GM12878 (cell line): ENCODE data around the gene GAMT. TPM values are rescaled to one million over a fixed set of nuclear protein-coding genes. Genes with fewer than 3 reads are reported as not detected.
A peak's percentile ranks its signal among the peaks of the same experiment; 100 is the strongest.

Source experiments
- CBX5 ChIP-seq: sonication (generic); IDR thresholded peaks from 2 replicates; pipeline ENCODE4 v1.6.1; 2016; ENCODE audit warnings: low read depth, moderate library complexity, mild to moderate bottlenecking, inconsistent platforms
- EGR1 ChIP-seq, 2 experiments: IDR thresholded peaks; 1 replicate in 1 of 2; 2 replicates in 1 of 2; pipeline ENCODE4 v1.6.1; 2011 to 2012; ENCODE audit warnings: low read depth in 2 of 2, low read length in 2 of 2, borderline replicate concordance in 1 of 2, mild to moderate bottlenecking in 1 of 2, moderate library complexity in 1 of 2
- HDGF ChIP-seq: fragments of 450-650 bp; IDR thresholded peaks from 2 replicates; pipeline ENCODE4 v1.6.1; 2016; ENCODE audit warnings: antibody characterized with exemption
- IKZF2 ChIP-seq, 2 experiments: fragments of 450-650 bp; IDR thresholded peaks; 2 replicates each; pipeline ENCODE4 v1.6.1; 2017; ENCODE audit warnings: mild to moderate bottlenecking in 2 of 2, moderate library complexity in 2 of 2
- KDM1A ChIP-seq: fragments of 200-600 bp; sonication (generic); IDR thresholded peaks from 2 replicates; pipeline ENCODE4 v1.6.1; 2016; ENCODE audit warnings: borderline replicate concordance
- MYC ChIP-seq: IDR thresholded peaks from 2 replicates; pipeline ENCODE4 v1.6.1; 2011; ENCODE audit warnings: mild to moderate bottlenecking, low read length, moderate library complexity, inconsistent platforms; ENCODE audit not compliant: insufficient read depth, insufficient replicate concordance, insufficient read length, severe bottlenecking
- NR2F1 ChIP-seq: fragments of 450-650 bp; conservative IDR thresholded peaks from 2 replicates; pipeline ENCODE4 v1.6.1; 2017; ENCODE audit warnings: mild to moderate bottlenecking
- NRF1 ChIP-seq: conservative IDR thresholded peaks from 2 replicates; pipeline ENCODE4 v1.6.1; 2011; ENCODE audit warnings: mild to moderate bottlenecking, low read depth, low read length, improper control_type of control experiment
- TCF12 ChIP-seq: IDR thresholded peaks from 2 replicates; pipeline ENCODE4 v1.6.1; 2011; ENCODE audit warnings: low read depth, mild to moderate bottlenecking, low read length
- TCF7 ChIP-seq: IDR thresholded peaks from 2 replicates; pipeline ENCODE4 v1.6.1; 2014; ENCODE audit warnings: antibody characterized with exemption, borderline replicate concordance
- ZNF622 ChIP-seq: fragments of 450-650 bp; IDR thresholded peaks from 2 replicates; pipeline ENCODE4 v1.6.1; 2017; ENCODE audit warnings: mild to moderate bottlenecking, inconsistent platforms
- polyA plus RNA-seq, 11 experiments: library from polyadenylated mRNA; depleted of rRNA in 4 of 11; unstranded in 6 of 11; stranded (reverse) in 5 of 11; fragments of >200 nt; fragmentation: Nextera tagmentation in 4 of 11; fragmentation: Illumina TruSeq in 1 of 11; extraction: Ambion mirVana in 4 of 11; extraction: Trizol in 1 of 11; gene quantifications; 1 replicate in 1 of 11; 2 replicates in 10 of 11; pipeline versions ENCODE4 v1.2.1 to v1.2.3, GENCODE V29; 2011 to 2016; ENCODE audit warnings: inconsistent platforms in 2 of 11, missing spikeins in 2 of 11, low read depth in 1 of 11
- total RNA-seq, 4 experiments: library from RNA; depleted of rRNA in 3 of 4; stranded (reverse); fragments of >200 nt in 3 of 4; fragmentation: Illumina TruSeq in 1 of 4; extraction: Trizol in 1 of 4; gene quantifications; 2 replicates each; pipeline versions ENCODE4 v1.2.1 to v1.2.3, GENCODE V29; 2013 to 2021
- TF ChIP-seq, protein P1 (sequence below): IDR thresholded peaks from 2 replicates; pipeline ENCODE4 v1.6.1; 2011; ENCODE audit warnings: borderline replicate concordance, low read depth, mild to moderate bottlenecking, moderate library complexity, low read length; ENCODE audit not compliant: insufficient read depth, poor library complexity, severe bottlenecking
- TF ChIP-seq, protein P2 (sequence below): fragments of 450-650 bp; IDR thresholded peaks from 2 replicates; pipeline ENCODE4 v1.6.1; 2017; ENCODE audit warnings: low read depth, mild to moderate bottlenecking, moderate library complexity

GAMT gene
- total and polyA plus RNA-seq, 10 of the 15 experiments (the other 5 are each of a cell fraction or from before 2014, with no cell fraction given), result 1.6 to 131 (median 38.8) TPM

DNA sequence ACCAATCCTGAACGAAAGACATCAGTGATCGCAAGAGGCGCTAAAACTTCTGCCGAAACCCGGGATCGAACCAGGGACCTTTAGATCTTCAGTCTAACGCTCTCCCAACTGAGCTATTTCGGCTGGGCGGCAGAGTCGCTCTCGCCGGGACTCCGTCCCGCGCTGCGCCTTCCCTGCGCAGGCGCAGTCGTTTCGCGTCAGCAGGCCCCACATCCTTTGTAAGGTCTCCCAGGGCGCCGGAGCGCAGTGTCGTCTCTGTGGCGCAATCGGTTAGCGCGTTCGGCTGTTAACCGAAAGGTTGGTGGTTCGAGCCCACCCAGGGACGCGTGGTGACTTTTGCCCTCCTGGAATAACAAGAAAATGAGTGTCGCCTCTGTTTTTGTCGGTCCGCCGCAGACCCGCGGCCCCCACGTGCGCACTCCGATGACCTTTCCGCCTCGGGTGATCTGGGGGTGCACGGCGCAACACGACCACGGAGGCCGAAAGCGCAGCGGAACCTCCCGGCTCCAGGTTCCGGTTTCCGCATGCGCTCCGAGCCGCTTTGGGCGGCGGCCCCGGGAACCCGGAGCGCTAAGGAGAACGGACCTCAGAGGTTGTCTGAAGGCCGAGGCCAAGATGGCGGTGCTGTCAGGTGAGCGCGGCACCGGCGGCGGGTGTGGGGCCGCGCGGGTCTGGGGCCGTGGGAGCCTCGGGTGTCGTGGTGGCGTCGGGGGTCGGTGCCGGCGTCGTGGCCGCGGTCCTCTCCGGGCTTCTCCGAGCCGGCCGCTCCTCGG is 17.8 kb downstream of the GAMT start, which contains the start of gene NDUFS7 (continued):
- TF ChIP-seq TCF12 (peak; percentile 74; the same call in 1 of the 2 replicates), NRF1 (peak; percentile 63), ZNF622 (no peak), EGR1 (IDR thresholded peaks at IDR 0.05; ENCODE audit: borderline replicate concordance in 1 of 2, low read depth in 2 of 2, low read length in 2 of 2) (peak; percentile 53 to 81), HDGF (no peak), CBX5 (peak; percentile 96), TCF7 (no peak; the same call in none of the 2 replicates), MYC (no peak), NR2F1 (peak; percentile 98), KDM1A (no peak), IKZF2 (IDR thresholded peaks at IDR 0.05) (peak; percentile 44 to 89; a peak in 3 of 4 replicates)
- TF ChIP-seq, protein P1, sequence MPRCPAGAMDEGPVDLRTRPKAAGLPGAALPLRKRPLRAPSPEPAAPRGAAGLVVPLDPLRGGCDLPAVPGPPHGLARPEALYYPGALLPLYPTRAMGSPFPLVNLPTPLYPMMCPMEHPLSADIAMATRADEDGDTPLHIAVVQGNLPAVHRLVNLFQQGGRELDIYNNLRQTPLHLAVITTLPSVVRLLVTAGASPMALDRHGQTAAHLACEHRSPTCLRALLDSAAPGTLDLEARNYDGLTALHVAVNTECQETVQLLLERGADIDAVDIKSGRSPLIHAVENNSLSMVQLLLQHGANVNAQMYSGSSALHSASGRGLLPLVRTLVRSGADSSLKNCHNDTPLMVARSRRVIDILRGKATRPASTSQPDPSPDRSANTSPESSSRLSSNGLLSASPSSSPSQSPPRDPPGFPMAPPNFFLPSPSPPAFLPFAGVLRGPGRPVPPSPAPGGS, result peak; percentile 22
- TF ChIP-seq, protein P2, sequence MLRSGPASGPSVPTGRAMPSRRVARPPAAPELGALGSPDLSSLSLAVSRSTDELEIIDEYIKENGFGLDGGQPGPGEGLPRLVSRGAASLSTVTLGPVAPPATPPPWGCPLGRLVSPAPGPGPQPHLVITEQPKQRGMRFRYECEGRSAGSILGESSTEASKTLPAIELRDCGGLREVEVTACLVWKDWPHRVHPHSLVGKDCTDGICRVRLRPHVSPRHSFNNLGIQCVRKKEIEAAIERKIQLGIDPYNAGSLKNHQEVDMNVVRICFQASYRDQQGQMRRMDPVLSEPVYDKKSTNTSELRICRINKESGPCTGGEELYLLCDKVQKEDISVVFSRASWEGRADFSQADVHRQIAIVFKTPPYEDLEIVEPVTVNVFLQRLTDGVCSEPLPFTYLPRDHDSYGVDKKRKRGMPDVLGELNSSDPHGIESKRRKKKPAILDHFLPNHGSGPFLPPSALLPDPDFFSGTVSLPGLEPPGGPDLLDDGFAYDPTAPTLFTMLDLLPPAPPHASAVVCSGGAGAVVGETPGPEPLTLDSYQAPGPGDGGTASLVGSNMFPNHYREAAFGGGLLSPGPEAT, result peak; percentile 98
